ENCODE results near the gene ATG2A.

DNA sequence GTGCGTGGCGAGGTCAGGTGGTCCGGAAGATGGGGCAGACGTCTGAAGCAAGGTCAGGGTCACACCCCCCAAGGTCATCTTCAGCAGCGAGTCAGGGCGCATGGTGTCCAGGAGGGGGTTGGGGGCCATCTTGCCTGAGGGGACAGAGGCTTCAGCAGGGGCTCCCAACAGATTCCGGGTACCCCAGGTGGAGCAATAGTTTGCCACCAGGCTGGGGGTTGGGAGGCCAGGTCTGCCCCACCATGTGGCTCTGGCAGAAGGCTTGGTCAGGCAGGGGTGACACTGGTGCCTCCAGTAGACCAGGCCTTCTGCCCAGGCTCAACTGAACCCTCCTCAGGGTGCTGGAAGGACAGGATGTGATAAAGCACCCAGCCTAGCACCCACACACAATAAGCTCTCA lies 5.9 kb downstream of the ATG2A start:
- TF ChIP-seq, protein P1, sequence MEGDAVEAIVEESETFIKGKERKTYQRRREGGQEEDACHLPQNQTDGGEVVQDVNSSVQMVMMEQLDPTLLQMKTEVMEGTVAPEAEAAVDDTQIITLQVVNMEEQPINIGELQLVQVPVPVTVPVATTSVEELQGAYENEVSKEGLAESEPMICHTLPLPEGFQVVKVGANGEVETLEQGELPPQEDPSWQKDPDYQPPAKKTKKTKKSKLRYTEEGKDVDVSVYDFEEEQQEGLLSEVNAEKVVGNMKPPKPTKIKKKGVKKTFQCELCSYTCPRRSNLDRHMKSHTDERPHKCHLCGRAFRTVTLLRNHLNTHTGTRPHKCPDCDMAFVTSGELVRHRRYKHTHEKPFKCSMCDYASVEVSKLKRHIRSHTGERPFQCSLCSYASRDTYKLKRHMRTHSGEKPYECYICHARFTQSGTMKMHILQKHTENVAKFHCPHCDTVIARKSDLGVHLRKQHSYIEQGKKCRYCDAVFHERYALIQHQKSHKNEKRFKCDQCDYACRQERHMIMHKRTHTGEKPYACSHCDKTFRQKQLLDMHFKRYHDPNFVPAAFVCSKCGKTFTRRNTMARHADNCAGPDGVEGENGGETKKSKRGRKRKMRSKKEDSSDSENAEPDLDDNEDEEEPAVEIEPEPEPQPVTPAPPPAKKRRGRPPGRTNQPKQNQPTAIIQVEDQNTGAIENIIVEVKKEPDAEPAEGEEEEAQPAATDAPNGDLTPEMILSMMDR (IDR thresholded peaks at IDR 0.05; ENCODE audit: insufficient read depth, low read depth, low read length), result no peak
- TF ChIP-seq EZH2 (IDR thresholded peaks at IDR 0.05; ENCODE audit: insufficient read depth, low read length), result no peak

Measured in astrocyte (in vitro differentiated cells and primary cell).